ENCODE results near the gene GSX2. TPM values are rescaled to one million over a fixed set of nuclear protein-coding genes. Genes with fewer than 3 reads are reported as not detected.

Gene GSX2
- total and polyA plus RNA-seq, 10 of the 15 experiments (the other 5 are each of a cell fraction or from before 2014, with no cell fraction given), result 0.04 to 0.58 (median 0.50) TPM; not detected in 5

- TF ChIP-seq, protein P1, sequence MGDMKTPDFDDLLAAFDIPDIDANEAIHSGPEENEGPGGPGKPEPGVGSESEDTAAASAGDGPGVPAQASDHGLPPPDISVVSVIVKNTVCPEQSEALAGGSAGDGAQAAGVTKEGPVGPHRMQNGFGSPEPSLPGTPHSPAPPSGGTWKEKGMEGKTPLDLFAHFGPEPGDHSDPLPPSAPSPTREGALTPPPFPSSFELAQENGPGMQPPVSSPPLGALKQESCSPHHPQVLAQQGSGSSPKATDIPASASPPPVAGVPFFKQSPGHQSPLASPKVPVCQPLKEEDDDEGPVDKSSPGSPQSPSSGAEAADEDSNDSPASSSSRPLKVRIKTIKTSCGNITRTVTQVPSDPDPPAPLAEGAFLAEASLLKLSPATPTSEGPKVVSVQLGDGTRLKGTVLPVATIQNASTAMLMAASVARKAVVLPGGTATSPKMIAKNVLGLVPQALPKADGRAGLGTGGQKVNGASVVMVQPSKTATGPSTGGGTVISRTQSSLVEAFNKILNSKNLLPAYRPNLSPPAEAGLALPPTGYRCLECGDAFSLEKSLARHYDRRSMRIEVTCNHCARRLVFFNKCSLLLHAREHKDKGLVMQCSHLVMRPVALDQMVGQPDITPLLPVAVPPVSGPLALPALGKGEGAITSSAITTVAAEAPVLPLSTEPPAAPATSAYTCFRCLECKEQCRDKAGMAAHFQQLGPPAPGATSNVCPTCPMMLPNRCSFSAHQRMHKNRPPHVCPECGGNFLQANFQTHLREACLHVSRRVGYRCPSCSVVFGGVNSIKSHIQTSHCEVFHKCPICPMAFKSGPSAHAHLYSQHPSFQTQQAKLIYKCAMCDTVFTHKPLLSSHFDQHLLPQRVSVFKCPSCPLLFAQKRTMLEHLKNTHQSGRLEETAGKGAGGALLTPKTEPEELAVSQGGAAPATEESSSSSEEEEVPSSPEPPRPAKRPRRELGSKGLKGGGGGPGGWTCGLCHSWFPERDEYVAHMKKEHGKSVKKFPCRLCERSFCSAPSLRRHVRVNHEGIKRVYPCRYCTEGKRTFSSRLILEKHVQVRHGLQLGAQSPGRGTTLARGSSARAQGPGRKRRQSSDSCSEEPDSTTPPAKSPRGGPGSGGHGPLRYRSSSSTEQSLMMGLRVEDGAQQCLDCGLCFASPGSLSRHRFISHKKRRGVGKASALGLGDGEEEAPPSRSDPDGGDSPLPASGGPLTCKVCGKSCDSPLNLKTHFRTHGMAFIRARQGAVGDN (IDR thresholded peaks at IDR 0.05), result peak; percentile 58
- TF ChIP-seq STAT3 (IDR thresholded peaks at IDR 0.05; ENCODE audit: low read depth, low read length) (no peak), TBL1XR1 (IDR thresholded peaks at IDR 0.05; ENCODE audit: low read depth, low read length) (peak; percentile 85), TAF1 (IDR thresholded peaks at IDR 0.05; ENCODE audit: borderline replicate concordance, low read depth, low read length) (peak; percentile 70), PAX5 (IDR thresholded peaks at IDR 0.05; ENCODE audit: borderline replicate concordance, low read depth, low read length) (peak; percentile 38; the same call in 1 of the 2 replicates), ZNF622 (IDR thresholded peaks at IDR 0.05) (no peak), SREBF2 (IDR thresholded peaks at IDR 0.05; ENCODE audit: low read length) (no peak), RELB (IDR thresholded peaks at IDR 0.05; ENCODE audit: low read depth) (no peak), KLF5 (IDR thresholded peaks at IDR 0.05; ENCODE audit: partially characterized antibody) (peak; percentile 95), TCF12 (IDR thresholded peaks at IDR 0.05; ENCODE audit: low read depth, low read length) (peak; percentile 74), YY1 (IDR thresholded peaks at IDR 0.05; ENCODE audit: low read depth, low read length) (peak; percentile 93), STAT1 (conservative IDR thresholded peaks at IDR 0.05) (no peak), NBN (IDR thresholded peaks at IDR 0.05) (peak; percentile 41; the same call in 1 of the 2 replicates), EP300 (IDR thresholded peaks at IDR 0.05; ENCODE audit: borderline replicate concordance in 1 of 2, control insufficient read depth in 1 of 2, low read depth in 2 of 2, low read length in 2 of 2) (0 out of 4 replicates have a peak, but pooled peaks of 1 of the 2 experiments have one; percentile 23), CHD4 (IDR thresholded peaks at IDR 0.05) (no peak), MEF2A (IDR thresholded peaks at IDR 0.05; ENCODE audit: insufficient read depth, low read depth, low read length) (no peak)
- TF ChIP-seq, protein P2, sequence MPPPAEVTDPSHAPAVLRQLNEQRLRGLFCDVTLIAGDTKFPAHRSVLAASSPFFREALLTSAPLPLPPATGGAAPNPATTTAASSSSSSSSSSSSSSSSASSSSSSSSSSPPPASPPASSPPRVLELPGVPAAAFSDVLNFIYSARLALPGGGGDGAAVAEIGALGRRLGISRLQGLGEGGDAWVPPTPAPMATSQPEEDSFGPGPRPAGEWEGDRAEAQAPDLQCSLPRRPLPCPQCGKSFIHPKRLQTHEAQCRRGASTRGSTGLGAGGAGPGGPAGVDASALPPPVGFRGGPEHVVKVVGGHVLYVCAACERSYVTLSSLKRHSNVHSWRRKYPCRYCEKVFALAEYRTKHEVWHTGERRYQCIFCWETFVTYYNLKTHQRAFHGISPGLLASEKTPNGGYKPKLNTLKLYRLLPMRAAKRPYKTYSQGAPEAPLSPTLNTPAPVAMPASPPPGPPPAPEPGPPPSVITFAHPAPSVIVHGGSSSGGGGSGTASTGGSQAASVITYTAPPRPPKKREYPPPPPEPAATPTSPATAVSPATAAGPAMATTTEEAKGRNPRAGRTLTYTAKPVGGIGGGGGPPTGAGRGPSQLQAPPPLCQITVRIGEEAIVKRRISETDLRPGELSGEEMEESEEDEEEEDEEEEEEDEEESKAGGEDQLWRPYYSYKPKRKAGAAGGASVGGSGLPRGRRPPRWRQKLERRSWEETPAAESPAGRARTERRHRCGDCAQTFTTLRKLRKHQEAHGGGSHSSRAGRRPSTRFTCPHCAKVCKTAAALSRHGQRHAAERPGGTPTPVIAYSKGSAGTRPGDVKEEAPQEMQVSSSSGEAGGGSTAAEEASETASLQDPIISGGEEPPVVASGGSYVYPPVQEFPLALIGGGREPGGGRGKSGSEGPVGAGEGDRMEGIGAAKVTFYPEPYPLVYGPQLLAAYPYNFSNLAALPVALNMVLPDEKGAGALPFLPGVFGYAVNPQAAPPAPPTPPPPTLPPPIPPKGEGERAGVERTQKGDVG (CRISPR knock-in tag; IDR thresholded peaks at IDR 0.05), result no peak
- TF ChIP-seq, protein P3, sequence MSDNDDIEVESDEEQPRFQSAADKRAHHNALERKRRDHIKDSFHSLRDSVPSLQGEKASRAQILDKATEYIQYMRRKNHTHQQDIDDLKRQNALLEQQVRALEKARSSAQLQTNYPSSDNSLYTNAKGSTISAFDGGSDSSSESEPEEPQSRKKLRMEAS (IDR thresholded peaks at IDR 0.05; ENCODE audit: low read depth, low read length), result peak; percentile 77
- TF ChIP-seq, protein P4, sequence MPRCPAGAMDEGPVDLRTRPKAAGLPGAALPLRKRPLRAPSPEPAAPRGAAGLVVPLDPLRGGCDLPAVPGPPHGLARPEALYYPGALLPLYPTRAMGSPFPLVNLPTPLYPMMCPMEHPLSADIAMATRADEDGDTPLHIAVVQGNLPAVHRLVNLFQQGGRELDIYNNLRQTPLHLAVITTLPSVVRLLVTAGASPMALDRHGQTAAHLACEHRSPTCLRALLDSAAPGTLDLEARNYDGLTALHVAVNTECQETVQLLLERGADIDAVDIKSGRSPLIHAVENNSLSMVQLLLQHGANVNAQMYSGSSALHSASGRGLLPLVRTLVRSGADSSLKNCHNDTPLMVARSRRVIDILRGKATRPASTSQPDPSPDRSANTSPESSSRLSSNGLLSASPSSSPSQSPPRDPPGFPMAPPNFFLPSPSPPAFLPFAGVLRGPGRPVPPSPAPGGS (IDR thresholded peaks at IDR 0.05; ENCODE audit: borderline replicate concordance, insufficient read depth, low read depth, low read length, poor library complexity, severe bottlenecking), result no peak
Measured at GRCh38 chr4:54064317-54065111, 35.4 kb upstream of the GSX2 start, which contains the start of gene CHIC2 (continued).
